Muscle layer of duodenum (tissue), 2 donors: ENCODE results near the gene ANKH.
"Not testable (repeated sequence)": the region's sequence is repeated elsewhere in the genome, so short reads cannot be mapped to it uniquely, and the experiment has no call there.

Experiments used
- H3K27ac ChIP-seq: one replicate; pipeline ENCODE4 v1.7.0; 2013; ENCODE audit warnings: mild to moderate bottlenecking, low read length
- H3K27me3 ChIP-seq: one replicate; pipeline ENCODE4 v1.7.0; 2013; ENCODE audit warnings: low read depth, mild to moderate bottlenecking, control low read depth, low read length
- H3K36me3 ChIP-seq, 2 donors: one replicate each; pipeline ENCODE4 v1.7.0; 2013; ENCODE audit warnings: low read length in 2 of 2, control low read depth in 1 of 2, mild to moderate bottlenecking in 1 of 2; ENCODE audit not compliant: insufficient read depth in 2 of 2, control insufficient read depth in 1 of 2
- H3K4me1 ChIP-seq, 2 donors: one replicate each; pipeline ENCODE4 v1.7.0; 2013; ENCODE audit warnings: low read length in 2 of 2, mild to moderate bottlenecking in 2 of 2, control low read depth in 1 of 2, moderate library complexity in 1 of 2; ENCODE audit not compliant: insufficient read depth in 2 of 2, control insufficient read depth in 1 of 2
- H3K4me3 ChIP-seq, 2 donors: one replicate each; pipeline ENCODE4 v1.7.0; 2013; ENCODE audit warnings: low read length in 2 of 2, low read depth in 1 of 2, mild to moderate bottlenecking in 1 of 2
- H3K9me3 ChIP-seq, 2 donors: one replicate each; pipeline ENCODE4 v1.7.0; 2013; ENCODE audit warnings: low read length in 2 of 2, control low read depth in 1 of 2, mild to moderate bottlenecking in 1 of 2; ENCODE audit not compliant: control insufficient read depth in 1 of 2
- donor health status: healthy.

ANKH gene

DNA sequence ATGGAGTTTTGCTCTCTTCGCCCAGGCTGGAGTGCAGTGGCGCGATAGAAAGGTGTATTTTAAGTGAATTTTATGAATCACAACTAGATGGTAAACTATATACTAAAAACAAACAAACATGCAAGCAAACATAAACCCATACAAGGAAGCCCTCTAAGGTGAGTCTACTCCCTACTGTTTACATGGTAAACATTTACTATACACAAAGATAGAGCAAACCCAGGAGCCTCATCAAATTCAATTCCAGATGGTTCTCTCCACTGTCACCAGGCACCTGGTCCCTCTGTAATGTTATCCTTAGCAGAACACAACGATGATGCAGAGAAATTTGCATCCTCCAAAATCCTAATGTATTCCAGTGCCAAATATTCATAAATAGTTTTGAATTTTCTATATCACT lies 17.9 kb downstream of the ANKH start:
- Histone ChIP-seq H3K4me1 (no peaks in the 10 kb centered on the region), H3K4me3 (no peak overlapping the region), H3K36me3 (no peaks in the 10 kb centered on the region)

DNA sequence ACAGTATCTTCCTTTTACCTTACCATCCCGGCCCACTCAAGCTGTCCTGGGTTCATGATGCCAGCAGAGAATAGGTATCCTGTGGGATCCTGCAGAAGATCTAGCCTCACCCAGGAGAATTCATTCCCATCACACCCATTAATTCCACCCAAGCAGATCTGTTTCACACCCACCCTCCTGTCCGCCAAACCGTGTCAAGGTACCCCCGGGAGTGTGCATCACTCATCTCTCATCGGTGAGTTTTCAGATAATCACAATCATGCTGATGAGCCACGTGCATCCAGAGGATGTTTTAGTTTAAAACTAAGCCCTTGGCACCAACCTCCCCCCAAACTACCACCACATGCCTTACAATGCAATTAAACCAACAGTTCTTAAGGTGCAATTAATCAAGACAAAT lies 18.8 kb downstream of the ANKH start:
- H3K27ac ChIP-seq, result no peak overlapping the region
- H3K27me3 ChIP-seq, result no peaks in the 10 kb centered on the region
- no peaks in the 10 kb centered on the region for H3K9me3 ChIP-seq
- no peaks in the 10 kb centered on the region for H3K4me1 ChIP-seq
- no peak overlapping the region for H3K4me3 ChIP-seq
- no peaks in the 10 kb centered on the region for H3K36me3 ChIP-seq

More for the DNA sequence above, 17.9 kb downstream of the ANKH start:
- Histone ChIP-seq H3K27ac (no peak overlapping the region), H3K9me3 (no peaks in the 10 kb centered on the region), H3K27me3 (no peaks in the 10 kb centered on the region)

DNA sequence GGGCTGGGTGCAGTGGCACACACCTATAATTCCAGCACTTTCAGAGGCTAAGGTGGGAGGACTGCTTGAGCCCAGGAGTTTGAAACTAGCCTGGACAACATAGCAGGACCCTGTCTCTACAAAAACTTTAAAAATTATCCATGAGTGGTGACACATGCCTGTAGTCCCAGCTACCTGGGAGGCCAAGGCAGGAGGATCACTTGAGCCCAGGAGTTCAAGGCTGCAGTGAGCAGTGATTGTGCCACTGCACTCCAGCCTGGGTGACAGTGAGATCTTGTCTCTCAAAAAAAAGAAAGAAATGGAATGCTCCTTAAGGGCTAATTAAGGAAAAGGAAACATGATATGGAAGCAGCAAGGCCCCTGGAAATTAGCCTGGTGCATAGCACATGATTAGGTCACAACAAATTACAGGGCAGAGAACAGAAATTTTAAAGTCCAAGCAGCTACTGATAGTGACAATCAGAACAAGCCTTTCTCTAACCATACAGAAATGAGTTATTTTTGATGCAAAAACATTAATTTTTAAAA lies 19.5 kb downstream of the ANKH start:
- Histone ChIP-seq H3K27ac (no peak overlapping the region), H3K4me1 (no peaks in the 10 kb centered on the region), H3K27me3 (no peaks in the 10 kb centered on the region), H3K9me3 (no peaks in the 10 kb centered on the region), H3K4me3 (no peak overlapping the region), H3K36me3 (no peaks in the 10 kb centered on the region)

DNA sequence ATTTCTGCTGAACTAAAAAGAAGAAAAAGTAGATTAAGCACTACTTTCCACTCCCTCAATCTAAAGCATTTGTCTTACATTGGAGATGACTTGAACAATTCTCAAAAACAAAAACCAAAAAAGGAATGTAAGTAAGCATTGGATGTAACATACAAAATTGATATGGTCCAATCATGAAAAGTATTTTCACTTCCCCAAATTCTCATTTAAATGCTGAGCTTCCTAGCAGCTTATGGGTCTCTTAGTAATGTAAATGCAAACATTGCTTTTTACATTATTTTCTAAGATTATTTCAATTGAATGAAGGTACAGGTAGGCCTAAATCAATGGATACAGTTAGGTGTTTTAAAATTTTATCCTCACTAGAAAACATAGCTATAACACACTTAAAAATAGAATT lies 20.0 kb downstream of the ANKH start:
- H3K36me3 ChIP-seq, result no peaks in the 10 kb centered on the region
- no peaks in the 10 kb centered on the region for H3K9me3 ChIP-seq
- no peaks in the 10 kb centered on the region for H3K27me3 ChIP-seq
- no peak overlapping the region for H3K4me3 ChIP-seq
- no peak overlapping the region for H3K27ac ChIP-seq
- no peaks in the 10 kb centered on the region for H3K4me1 ChIP-seq

DNA sequence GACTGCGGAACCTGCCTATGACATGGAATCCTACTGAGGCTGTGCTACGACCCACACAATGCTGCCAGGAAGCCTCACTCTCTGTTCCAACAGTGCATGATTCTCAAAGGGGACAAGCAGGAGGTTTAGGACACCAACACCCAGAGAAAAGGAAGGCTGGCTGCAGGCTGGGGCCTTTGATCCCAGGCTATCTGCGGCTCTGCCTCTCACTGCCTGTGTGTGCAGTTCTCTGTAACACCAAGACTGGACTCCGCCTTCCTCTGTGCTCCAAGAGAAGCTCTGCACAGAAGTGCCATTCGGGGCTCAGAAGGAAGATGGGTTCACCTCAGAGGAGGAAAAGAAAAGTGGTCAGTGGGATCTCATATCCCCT lies 20.5 kb downstream of the ANKH start:
- no peaks in the 10 kb centered on the region for H3K36me3 ChIP-seq
- H3K4me1 ChIP-seq, result no peaks in the 10 kb centered on the region
- H3K4me3 ChIP-seq, result no peak overlapping the region
- H3K27ac ChIP-seq, result no peak overlapping the region
- H3K27me3 ChIP-seq, result no peaks in the 10 kb centered on the region
- H3K9me3 ChIP-seq, result no peaks in the 10 kb centered on the region

DNA sequence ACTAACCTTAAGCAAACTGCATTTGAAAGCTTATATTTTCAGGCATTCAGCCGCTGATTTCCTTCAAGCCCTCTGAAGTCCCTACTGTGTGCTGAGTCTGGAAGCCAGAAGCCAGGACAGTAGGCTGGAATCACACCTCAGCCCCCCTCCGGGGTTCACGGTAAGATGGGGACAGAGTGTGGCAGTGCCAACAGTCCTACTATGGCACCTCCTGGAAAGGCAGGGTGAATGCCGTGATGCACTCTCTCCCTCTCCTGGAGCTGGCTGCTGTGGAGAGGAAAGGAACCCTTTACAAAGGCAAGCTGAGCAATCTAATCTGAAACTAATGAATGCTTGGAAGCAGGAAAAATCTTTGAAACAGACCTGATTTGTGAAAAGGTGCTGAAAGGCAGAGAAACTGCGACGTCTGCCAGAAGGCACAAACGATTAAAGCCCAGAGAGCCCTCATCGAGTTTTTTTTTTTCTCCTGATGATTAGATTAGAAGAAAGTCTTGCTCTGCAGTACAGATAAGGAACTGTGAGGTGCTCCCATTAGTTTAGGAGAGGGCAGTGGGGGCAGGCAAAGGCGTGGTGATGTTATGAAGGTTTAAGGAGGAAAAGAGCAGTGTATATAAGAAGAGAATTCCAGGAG lies 21.0 kb downstream of the ANKH start:
- no peaks in the 10 kb centered on the region for H3K4me1 ChIP-seq
- no peaks in the 10 kb centered on the region for H3K27me3 ChIP-seq
- no peaks in the 10 kb centered on the region for H3K9me3 ChIP-seq
- no peak overlapping the region for H3K27ac ChIP-seq
- no peaks in the 10 kb centered on the region for H3K36me3 ChIP-seq
- no peak overlapping the region for H3K4me3 ChIP-seq

DNA sequence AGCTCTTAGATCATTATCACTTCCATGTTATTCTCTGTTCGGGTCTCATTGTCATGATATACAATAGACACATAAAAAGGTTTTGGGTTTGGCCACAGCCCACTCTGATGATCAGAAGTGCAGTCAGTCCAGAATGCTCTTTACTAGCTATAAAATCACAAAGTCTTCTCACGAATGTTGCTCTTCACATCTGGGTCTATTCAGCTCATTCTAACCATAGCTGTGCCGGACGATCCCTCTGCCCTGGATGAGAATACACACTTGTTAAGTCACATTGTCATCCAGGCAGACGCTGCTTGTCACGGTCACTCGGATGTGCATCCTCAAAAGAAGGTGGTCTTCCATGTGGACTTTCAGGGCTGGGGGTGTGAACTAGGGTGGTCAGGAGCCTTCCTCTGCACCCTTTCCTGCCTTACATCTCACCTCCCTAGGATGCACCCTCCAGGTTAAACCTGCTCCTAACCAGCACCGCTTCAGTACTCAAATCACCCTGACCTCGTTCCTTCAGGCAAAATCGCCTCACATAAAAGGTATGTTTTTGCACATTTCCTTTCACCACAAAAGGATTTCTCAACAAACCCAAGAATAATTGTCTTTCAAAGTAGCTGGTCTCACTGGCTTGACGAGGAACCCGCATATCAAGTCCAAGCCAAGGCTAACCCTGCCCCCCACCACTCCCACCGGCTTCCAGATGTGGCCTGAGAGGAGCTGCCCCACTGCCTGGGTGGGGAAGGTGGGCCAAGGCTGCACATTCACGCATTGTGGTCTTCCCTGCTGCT lies 21.9 kb downstream of the ANKH start:
- Histone ChIP-seq H3K36me3 (no peaks in the 10 kb centered on the region), H3K4me1 (no peaks in the 10 kb centered on the region), H3K27me3 (no peaks in the 10 kb centered on the region), H3K4me3 (no peak overlapping the region), H3K9me3 (no peaks in the 10 kb centered on the region), H3K27ac (no peak overlapping the region)

DNA sequence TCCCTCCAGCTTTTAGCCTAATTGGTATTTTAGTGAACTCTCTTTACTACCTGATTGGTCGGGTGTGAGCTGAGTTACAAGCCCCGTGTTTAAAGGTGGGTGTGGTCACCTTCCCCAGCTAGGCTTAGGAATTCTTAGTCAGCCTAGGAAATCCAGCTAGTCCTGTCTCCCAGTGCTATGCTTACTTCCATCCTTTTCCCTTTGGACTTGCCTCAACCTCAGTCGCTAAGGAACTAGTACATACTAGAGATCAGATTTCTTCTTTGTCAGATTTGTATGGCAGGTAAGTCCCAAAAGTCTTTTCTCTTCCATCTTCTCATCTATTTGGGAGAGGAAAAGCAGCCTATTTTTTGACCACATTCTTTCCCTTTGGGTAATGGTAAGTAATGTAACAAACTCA lies 22.6 kb downstream of the ANKH start:
- H3K4me3 ChIP-seq, H3K27me3 ChIP-seq, H3K4me1 ChIP-seq, H3K36me3 ChIP-seq, H3K9me3 ChIP-seq, H3K27ac ChIP-seq: not testable (repeated sequence)

DNA sequence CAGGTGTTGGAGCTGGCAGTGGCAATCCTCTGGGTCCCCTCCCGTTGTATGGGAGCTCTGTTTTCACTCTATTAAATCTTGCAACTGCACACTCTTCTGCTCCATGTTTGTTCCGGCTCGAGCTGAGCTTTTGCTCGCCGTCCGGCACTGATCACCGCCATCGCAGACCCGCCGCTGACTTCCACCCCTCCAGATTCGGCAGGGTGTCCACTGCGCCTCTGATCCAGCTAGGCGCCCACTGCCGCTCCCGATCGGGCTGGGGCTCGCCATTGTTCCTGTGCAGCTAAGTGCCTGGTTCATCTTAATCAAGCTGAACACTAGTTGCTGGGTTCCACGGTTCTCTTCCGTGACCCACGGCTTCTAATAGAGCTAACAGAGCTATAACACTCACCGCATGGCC lies 23.2 kb downstream of the ANKH start:
- Histone ChIP-seq H3K4me3 (no peak overlapping the region), H3K9me3 (no peaks in the 10 kb centered on the region), H3K27ac (no peak overlapping the region), H3K4me1 (no peaks in the 10 kb centered on the region), H3K27me3 (no peaks in the 10 kb centered on the region), H3K36me3 (no peaks in the 10 kb centered on the region)

DNA sequence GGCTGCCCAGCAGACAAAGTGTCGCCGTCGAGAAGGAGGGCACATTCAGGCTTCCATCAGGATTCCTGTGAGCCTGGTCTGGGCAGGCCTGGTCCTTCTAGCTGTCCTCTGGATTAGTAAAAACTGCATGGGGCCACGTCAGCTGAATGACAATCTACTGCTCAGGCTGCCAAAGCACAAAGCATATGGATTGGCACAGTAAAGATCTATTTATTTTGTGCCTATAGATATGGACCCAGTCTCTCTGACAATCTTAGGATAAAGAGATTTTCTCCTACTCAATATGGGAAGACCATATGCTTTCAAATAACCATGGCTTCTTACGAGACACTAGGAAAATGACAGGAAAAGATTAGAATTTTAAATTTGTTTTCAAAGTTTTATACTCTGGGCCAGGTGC lies 24.1 kb downstream of the ANKH start:
- no peaks in the 10 kb centered on the region for H3K27me3 ChIP-seq
- H3K27ac ChIP-seq, result no peak overlapping the region
- no peaks in the 10 kb centered on the region for H3K9me3 ChIP-seq
- H3K4me1 ChIP-seq, result no peaks in the 10 kb centered on the region
- H3K36me3 ChIP-seq, result no peaks in the 10 kb centered on the region
- no peak overlapping the region for H3K4me3 ChIP-seq

DNA sequence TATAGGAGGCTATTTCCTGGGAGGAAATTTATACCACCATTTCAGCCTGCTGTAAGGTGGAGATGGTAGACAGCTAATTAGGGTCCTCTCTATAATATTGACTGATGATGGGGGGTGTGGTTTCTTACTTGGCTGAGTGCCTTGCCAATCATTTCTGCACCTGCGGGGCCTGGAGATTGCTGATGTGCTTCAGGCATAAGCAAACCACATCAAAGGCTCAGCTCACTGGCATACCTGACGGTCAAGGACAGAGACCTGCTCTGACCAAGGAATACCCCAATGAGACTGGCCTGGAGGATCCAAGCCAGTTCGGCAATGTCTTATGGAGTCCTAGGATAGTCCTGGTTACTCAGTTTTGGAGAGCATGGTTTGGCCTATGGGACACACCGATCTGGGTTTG lies 29.5 kb downstream of the ANKH start:
- Histone ChIP-seq H3K36me3 (no peaks in the 10 kb centered on the region), H3K4me1 (no peaks in the 10 kb centered on the region), H3K27me3 (no peaks in the 10 kb centered on the region), H3K9me3 (no peaks in the 10 kb centered on the region), H3K4me3 (no peak overlapping the region), H3K27ac (no peak overlapping the region)

DNA sequence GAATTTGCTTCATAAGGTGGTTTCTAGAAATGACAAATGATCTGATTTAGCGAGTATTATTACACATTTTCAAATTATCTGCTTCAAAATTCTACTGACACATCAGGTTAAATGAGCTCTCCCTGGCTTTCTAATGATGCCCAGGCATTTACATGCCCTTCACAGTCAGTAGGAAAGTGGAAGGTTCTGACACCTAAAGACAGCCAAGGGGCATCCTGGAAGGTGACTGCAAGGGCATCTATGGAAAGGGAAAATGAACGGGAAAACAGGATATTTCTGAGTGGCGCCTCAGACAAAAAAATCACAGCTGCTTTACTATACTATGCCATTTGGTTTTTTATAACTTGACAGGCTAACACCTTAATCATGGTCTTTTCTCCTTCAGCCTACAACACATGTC lies 31.0 kb downstream of the ANKH start:
- H3K4me1 ChIP-seq, result no peaks in the 10 kb centered on the region
- H3K27me3 ChIP-seq, result no peaks in the 10 kb centered on the region
- no peaks in the 10 kb centered on the region for H3K36me3 ChIP-seq
- no peaks in the 10 kb centered on the region for H3K9me3 ChIP-seq
- no peak overlapping the region for H3K4me3 ChIP-seq
- no peak overlapping the region for H3K27ac ChIP-seq
